ENCODE measurements around the gene PTCHD4.

- TF ChIP-seq EZH2 (IDR thresholded peaks at IDR 0.05) (no peak), POLR2AphosphoS5 (IDR thresholded peaks at IDR 0.05; ENCODE audit: borderline replicate concordance, low read depth, low read length) (no peak)
These were observed 43.1 kb downstream of the PTCHD4 start for GRCh38 chr6:48067886-48068277.
